H1 (cell line): ENCODE data around the gene STX18. TPM values are rescaled to one million over a fixed set of nuclear protein-coding genes. Genes with fewer than 3 reads are reported as not detected.

Source experiments
- CTCF ChIA-PET: fragments of 300-600 bp; sonication (Branson Sonifier 250); formaldehyde crosslinking; loops from one replicate; lab custom pipeline; 2021; ENCODE audit not compliant: partially characterized antibody; lab: Charles Lee
- POLR2A ChIA-PET: fragments of 300-600 bp; sonication (Branson Sonifier 250); formaldehyde crosslinking; loops from one replicate; lab custom pipeline; 2021; ENCODE audit warnings: inconsistent platforms; ENCODE audit not compliant: partially characterized antibody; lab: Charles Lee
- DNase-seq, 2 experiments: peaks; one replicate each; pipeline versions ENCODE4 v3.0.0 to v3.0.0-alpha.2; 2010 to 2022; ENCODE audit warnings: low spot score in 2 of 2, low read depth in 1 of 2, mixed read lengths in 1 of 2
- FAIRE-seq: peaks from 2 replicates; lab custom pipeline; 2011; peaks lifted over from hg19 to GRCh38; lab: Jason Lieb, UNC
- H2AFZ ChIP-seq: 2 replicates; pipeline ENCODE4 v1.8.1; 2012; ENCODE audit warnings: low read length, inconsistent platforms
- H2AK5ac ChIP-seq: 2 replicates; pipeline ENCODE4 v1.6.1; 2013; ENCODE audit warnings: low read depth, low read length
- H2BK120ac ChIP-seq: replicated peaks from 2 replicates; pipeline ENCODE3; 2013; ENCODE audit warnings: low read depth, low read length, inconsistent platforms
- H2BK12ac ChIP-seq: 2 replicates; pipeline ENCODE4 v1.6.1; 2013; ENCODE audit warnings: low read depth, low read length
- H2BK15ac ChIP-seq: 2 replicates; pipeline ENCODE4 v1.6.1; 2013; ENCODE audit warnings: low read length
- H2BK20ac ChIP-seq: 2 replicates; pipeline ENCODE4 v1.6.1; 2013; ENCODE audit warnings: low read length
- H2BK5ac ChIP-seq: 2 replicates; pipeline ENCODE4 v1.6.1; 2013; ENCODE audit warnings: low read depth, low read length
- H3K14ac ChIP-seq: 2 replicates; pipeline ENCODE4 v1.6.1; 2013; ENCODE audit warnings: inconsistent platforms; ENCODE audit not compliant: insufficient read length
- H3K18ac ChIP-seq: 2 replicates; pipeline ENCODE4 v1.6.1; 2013; ENCODE audit warnings: low read length; ENCODE audit errors: extremely low read depth
- H3K23ac ChIP-seq: 2 replicates; pipeline ENCODE4 v1.6.1; 2013; ENCODE audit warnings: inconsistent platforms; ENCODE audit not compliant: insufficient read length
- H3K23me2 ChIP-seq: 2 replicates; pipeline ENCODE4 v1.6.1; 2013; ENCODE audit warnings: low read depth, low read length
- H3K27ac ChIP-seq: 2 replicates; pipeline ENCODE4 v1.6.1; 2011; ENCODE audit warnings: low read depth, low read length, inconsistent platforms
- H3K27me3 ChIP-seq, 4 experiments: replicated peaks in 1 of 4; 1 replicate in 1 of 4; 2 replicates in 3 of 4; pipeline versions ENCODE4 v1.6.1 to v1.8.1; 2011 to 2013; ENCODE audit warnings: low read length in 3 of 4, mild to moderate bottlenecking in 3 of 4, inconsistent platforms in 2 of 4, mixed read lengths in 2 of 4, moderate library complexity in 1 of 4; ENCODE audit not compliant: control insufficient read depth in 3 of 4, insufficient read depth in 3 of 4; ENCODE audit errors: extremely low read depth in 1 of 4
- H3K36me3 ChIP-seq, 4 experiments: 2 replicates each; pipeline versions ENCODE4 v1.6.1 to v1.8.1; 2011 to 2013; ENCODE audit warnings: mild to moderate bottlenecking in 4 of 4, low read length in 3 of 4, moderate library complexity in 2 of 4, control low read depth in 1 of 4, inconsistent platforms in 1 of 4; ENCODE audit not compliant: insufficient read depth in 4 of 4, control insufficient read depth in 2 of 4
- H3K4ac ChIP-seq: replicated peaks from 2 replicates; pipeline ENCODE3; 2013; ENCODE audit warnings: low read length, low read depth, mixed read lengths, inconsistent platforms; ENCODE audit not compliant: insufficient read length
- H3K4me1 ChIP-seq, 4 experiments: replicated peaks in 1 of 4; 1 replicate in 1 of 4; 2 replicates in 3 of 4; pipeline versions ENCODE4 v1.6.1 to v1.8.1; 2011 to 2013; ENCODE audit warnings: low read length in 3 of 4, inconsistent platforms in 2 of 4, mixed read lengths in 1 of 4; ENCODE audit not compliant: insufficient read depth in 4 of 4, control insufficient read depth in 3 of 4
- H3K4me2 ChIP-seq, 2 experiments: 2 replicates each; pipeline versions ENCODE4 v1.6.1 to v1.8.1; 2011 to 2013; ENCODE audit warnings: low read depth in 2 of 2, low read length in 2 of 2, control low read depth in 1 of 2, inconsistent platforms in 1 of 2, mild to moderate bottlenecking in 1 of 2; ENCODE audit not compliant: insufficient read depth in 1 of 2
- H3K4me3 ChIP-seq, 4 experiments: fragments of 200-600, 300-600 bp in 1 of 4; sonication (generic), shearing (Covaris generic), sonication (Bioruptor Twin) in 1 of 4; 2 replicates each; pipeline versions ENCODE4 v1.5.1 to v1.8.1; 2011 to 2016; ENCODE audit warnings: low read length in 4 of 4, low read depth in 3 of 4, control low read depth in 2 of 4, inconsistent platforms in 2 of 4, mild to moderate bottlenecking in 2 of 4, mixed read lengths in 1 of 4, moderate library complexity in 1 of 4; ENCODE audit not compliant: insufficient read depth in 2 of 4; ENCODE audit errors: extremely low read depth in 1 of 4
- H3K56ac ChIP-seq: replicated peaks from 2 replicates; pipeline ENCODE3; 2013; ENCODE audit warnings: low read depth, mild to moderate bottlenecking, mixed read lengths, low read length, inconsistent platforms; ENCODE audit not compliant: insufficient read length
- H3K79me1 ChIP-seq: 2 replicates; pipeline ENCODE4 v1.6.1; 2013; ENCODE audit warnings: low read depth, low read length, control low read depth
- H3K79me2 ChIP-seq, 2 experiments: 2 replicates each; pipeline versions ENCODE4 v1.6.1 to v1.8.1; 2012 to 2013; ENCODE audit warnings: low read length in 2 of 2, mild to moderate bottlenecking in 2 of 2, inconsistent platforms in 1 of 2; ENCODE audit not compliant: insufficient read depth in 2 of 2, control insufficient read depth in 1 of 2
- H3K9ac ChIP-seq, 4 experiments: replicated peaks in 1 of 4; 1 replicate in 1 of 4; 2 replicates in 3 of 4; pipeline versions ENCODE4 v1.6.1 to v1.8.1; 2011 to 2013; ENCODE audit warnings: low read depth in 3 of 4, low read length in 3 of 4, control low read depth in 2 of 4, mild to moderate bottlenecking in 2 of 4, moderate library complexity in 2 of 4, inconsistent platforms in 1 of 4; ENCODE audit errors: extremely low read depth in 1 of 4
- H3K9me3 ChIP-seq, 2 experiments: 2 replicates each; pipeline versions ENCODE4 v1.6.1 to v1.8.1; 2012 to 2013; ENCODE audit warnings: mild to moderate bottlenecking in 2 of 2, moderate library complexity in 2 of 2, control low read depth in 1 of 2, inconsistent platforms in 1 of 2, low read depth in 1 of 2, low read length in 1 of 2, mixed read lengths in 1 of 2; ENCODE audit not compliant: insufficient read depth in 2 of 2
- H4K20me1 ChIP-seq, 2 experiments: replicated peaks in 1 of 2; 2 replicates each; pipeline versions ENCODE3 to v1.8.1; 2011 to 2013; ENCODE audit warnings: inconsistent platforms in 2 of 2, low read length in 2 of 2, mild to moderate bottlenecking in 1 of 2; ENCODE audit not compliant: insufficient read depth in 2 of 2, control insufficient read depth in 1 of 2
- H4K5ac ChIP-seq: 2 replicates; pipeline ENCODE4 v1.6.1; 2013; ENCODE audit warnings: low read length, low read depth, mixed read lengths, inconsistent platforms; ENCODE audit not compliant: insufficient read length
- H4K8ac ChIP-seq: 2 replicates; pipeline ENCODE4 v1.8.0; 2013; ENCODE audit warnings: mild to moderate bottlenecking, moderate library complexity, low read length, inconsistent platforms; ENCODE audit not compliant: insufficient read depth; ENCODE audit errors: extremely low read depth
- H4K91ac ChIP-seq: replicated peaks from 2 replicates; pipeline ENCODE3; 2013; ENCODE audit warnings: low read length, mixed read lengths, inconsistent platforms; ENCODE audit not compliant: insufficient read length
- JUN ChIP-seq: IDR thresholded peaks from 2 replicates; pipeline ENCODE4 v1.6.1; 2011; ENCODE audit warnings: low read depth, mild to moderate bottlenecking, improper control_type of control experiment, low read length
- RXRA ChIP-seq: IDR thresholded peaks from 2 replicates; pipeline ENCODE4 v1.6.1; 2011; ENCODE audit warnings: low read depth, mild to moderate bottlenecking, low read length, moderate library complexity; ENCODE audit not compliant: insufficient read depth
- SAP30 ChIP-seq: fragments of 300-600 bp; sonication (generic); IDR thresholded peaks from 2 replicates; pipeline ENCODE4 v1.7.1; 2012; ENCODE audit warnings: low read length, moderate library complexity, mild to moderate bottlenecking, inconsistent platforms; ENCODE audit not compliant: insufficient read depth, insufficient replicate concordance
- SIN3A ChIP-seq, 2 experiments: IDR thresholded peaks in 1 of 2; conservative IDR thresholded peaks in 1 of 2; 2 replicates each; pipeline ENCODE4 v1.6.1; 2011 to 2012; ENCODE audit warnings: low read length in 2 of 2, improper control_type of control experiment in 1 of 2, low read depth in 1 of 2, mild to moderate bottlenecking in 1 of 2
- TAF1 ChIP-seq: IDR thresholded peaks from 2 replicates; pipeline ENCODE4 v1.6.1; 2011; ENCODE audit warnings: mild to moderate bottlenecking, low read depth, low read length
- TAF7 ChIP-seq: optimal IDR thresholded peaks from 2 replicates; pipeline ENCODE3; 2011; ENCODE audit warnings: low read depth, mild to moderate bottlenecking, inconsistent platforms, low read length, moderate library complexity, borderline replicate concordance
- TCF12 ChIP-seq: IDR thresholded peaks from 2 replicates; pipeline ENCODE4 v1.6.1; 2011; ENCODE audit warnings: low read depth, mild to moderate bottlenecking, low read length
- WGBS, 2 experiments: shearing (Covaris generic) in 1 of 2; methylation state at CpG; one replicate each; pipeline versions ENCODE4 v1.1.6 to v1.1.7; 2013 to 2015; ENCODE audit warnings: low lambda C conversion rate in 2 of 2, mixed read lengths in 2 of 2, inconsistent platforms in 1 of 2, low coverage in 1 of 2, missing lambda C conversion rate in 1 of 2; ENCODE audit not compliant: insufficient replicate concordance in 2 of 2, insufficient coverage in 1 of 2, insufficient read length in 1 of 2; ENCODE audit errors: extremely low coverage in 1 of 2, missing lambda C conversion rate in 1 of 2; 5-methylcytosine and 5-hydroxymethylcytosine counted together
- polyA plus RNA-seq, 7 experiments: library from polyadenylated mRNA; depleted of rRNA in 3 of 7; stranded (reverse) in 5 of 7; unstranded in 2 of 7; fragments of >200 nt in 5 of 7; fragments of 200-250 nt in 2 of 7; gene quantifications; 1 replicate in 5 of 7; 2 replicates in 1 of 7; 4 replicates in 1 of 7; pipeline versions ENCODE4 v1.2.1 to v1.2.3, GENCODE V29; 2011 to 2013; ENCODE audit warnings: missing spikeins in 2 of 7, mixed read lengths in 2 of 7
- total RNA-seq: library from RNA; stranded (reverse); fragmentation: NEBNext Ultra II Directional; extraction: Animal tissue kit (Norgen Biotek cat#: 25700); gene quantifications from 2 replicates; pipeline ENCODE4 v1.2.1, GENCODE V29; 2021

The STX18 gene
- total and polyA plus RNA-seq, 2 of the 8 experiments (the other 6 are each of a cell fraction or from before 2014, with no cell fraction given): 14.6 to 18.3 TPM

- no peak overlapping the region for H3K9ac ChIP-seq
- H3K18ac ChIP-seq: no peak overlapping the region
- FAIRE-seq: peak; percentile 52
- H2BK5ac ChIP-seq: no peak overlapping the region; the same call in 1 of the 2 replicates
- H2AK5ac ChIP-seq: no peak overlapping the region
- H2BK120ac ChIP-seq: no peak overlapping the region
- H4K8ac ChIP-seq: no peak overlapping the region
- ChIA-PET CTCF (interaction anchor here (0.6 to 1.5 kb wide), 7 partner anchors 9 to 291 kb away, joined by 3 to 5 read pairs (median 3); no protein-coding TSS in a partner anchor), POLR2A (no interaction called here)
- no peaks in the 10 kb centered on the region for H3K79me1 ChIP-seq
- H2BK15ac ChIP-seq: no peak overlapping the region
- H4K20me1 ChIP-seq: peaks cover 7 to 16% of the 10 kb centered on the region in 2 experiments
- H3K4me2 ChIP-seq: no peak overlapping the region
- H2BK12ac ChIP-seq: no peak overlapping the region
- H3K36me3 ChIP-seq: no peaks in the 10 kb centered on the region
- no peak overlapping the region for H3K14ac ChIP-seq
- H3K4me1 ChIP-seq: peaks cover 4 to 16% (median 7%) of the 10 kb centered on the region in 4 experiments; a peak in 4 of 7 replicates
- TF ChIP-seq SIN3A (conservative IDR thresholded peaks at IDR 0.05 in 1 of 2, IDR thresholded peaks at IDR 0.05 in 1 of 2; ENCODE audit: low read depth in 1 of 2, low read length in 2 of 2) (0 out of 4 replicates have a peak, but pooled peaks of 1 of the 2 experiments have one; percentile 34), RXRA (0 out of 2 replicates have a peak, but pooled peaks have one; percentile 66), TCF12 (no peak), JUN (no peak), TAF7 (no peak), SAP30 (no peak), TAF1 (no peak)
- peaks cover 4% of the 10 kb centered on the region; the same call in 1 of the 2 replicates for H3K23me2 ChIP-seq
- H3K79me2 ChIP-seq: peaks cover 0 to 2% of the 10 kb centered on the region in 2 experiments; a peak in 1 of 4 replicates
- no peak overlapping the region for H4K5ac ChIP-seq
- H3K23ac ChIP-seq: no peak overlapping the region
- H3K27me3 ChIP-seq: peaks cover 0 to 23% (median 14%) of the 10 kb centered on the region in 4 experiments; a peak in 6 of 7 replicates
- no peak overlapping the region for H2AFZ ChIP-seq
- H3K27ac ChIP-seq: no peak overlapping the region
- H3K4me3 ChIP-seq: no peak overlapping the region
- no peak overlapping the region for H4K91ac ChIP-seq
- H3K9me3 ChIP-seq: no peaks in the 10 kb centered on the region
- no peak overlapping the region for H3K4ac ChIP-seq
- H2BK20ac ChIP-seq: no peak overlapping the region
- H3K56ac ChIP-seq: no peak overlapping the region
- 57% methylated on average over 4 of the region's 5 CpGs; no CpG with 5 or more reads in 1 of the 2 experiments for whole genome bisulfite sequencing, 2 experiments
- DNase-seq: no peak
Measured at GRCh38 chr4:4578981-4579380, 37.1 kb upstream of the STX18 start.
